ENCODE data around the gene SPP1.

Gene SPP1

GRCh38 chr4:87971866-87972265, 3.6 kb upstream of the SPP1 start:
- Histone ChIP-seq H3K27ac (no peak overlapping the region), H3K4me2 (no peak overlapping the region), H3K27me3 (ENCODE audit: insufficient read depth, low read depth) (no peaks in the 10 kb centered on the region), H3K79me2 (ENCODE audit: insufficient read depth, low read depth) (no peaks in the 10 kb centered on the region), H4K20me1 (ENCODE audit: insufficient read depth) (no peaks in the 10 kb centered on the region), H3K36me3 (ENCODE audit: insufficient read depth) (no peaks in the 10 kb centered on the region), H3K4me3 (IDR thresholded peaks at IDR 0.05; ENCODE audit: insufficient read depth, low read depth, low read length) (no peak overlapping the region), H3K4me1 (ENCODE audit: low read depth, poor library complexity, severe bottlenecking) (peaks cover 10% of the 10 kb centered on the region), H2AFZ (ENCODE audit: low read depth) (no peak overlapping the region), H3K9ac (no peak overlapping the region)
- TF ChIP-seq CTCF (conservative IDR thresholded peaks at IDR 0.05; ENCODE audit: low read depth, low read length), result no peak

- H3K4me1 ChIP-seq (ENCODE audit: low read depth, poor library complexity, severe bottlenecking), result peaks cover 10% of the 10 kb centered on the region
- peak; percentile 93 for TF ChIP-seq CTCF (conservative IDR thresholded peaks at IDR 0.05; ENCODE audit: low read depth, low read length)
- no peak overlapping the region for H3K9ac ChIP-seq
- H3K79me2 ChIP-seq (ENCODE audit: insufficient read depth, low read depth), result no peaks in the 10 kb centered on the region
- no peaks in the 10 kb centered on the region for H3K36me3 ChIP-seq (ENCODE audit: insufficient read depth)
- H3K27ac ChIP-seq, result no peak overlapping the region
- H3K27me3 ChIP-seq (ENCODE audit: insufficient read depth, low read depth), result no peaks in the 10 kb centered on the region
- H4K20me1 ChIP-seq (ENCODE audit: insufficient read depth), result no peaks in the 10 kb centered on the region
- H3K4me3 ChIP-seq (IDR thresholded peaks at IDR 0.05; ENCODE audit: insufficient read depth, low read depth, low read length), result no peak overlapping the region
- H3K4me2 ChIP-seq, result no peak overlapping the region
- no peak overlapping the region for H2AFZ ChIP-seq (ENCODE audit: low read depth)
These were observed 2.0 kb upstream of the SPP1 start for GRCh38 chr4:87973283-87974169.

- Histone ChIP-seq H3K27me3 (ENCODE audit: insufficient read depth, low read depth) (no peaks in the 10 kb centered on the region), H3K36me3 (ENCODE audit: insufficient read depth) (no peaks in the 10 kb centered on the region), H3K79me2 (ENCODE audit: insufficient read depth, low read depth) (no peaks in the 10 kb centered on the region), H3K4me1 (ENCODE audit: low read depth, poor library complexity, severe bottlenecking) (peaks cover 10% of the 10 kb centered on the region), H4K20me1 (ENCODE audit: insufficient read depth) (no peaks in the 10 kb centered on the region), H3K4me2 (no peak overlapping the region), H3K4me3 (IDR thresholded peaks at IDR 0.05; ENCODE audit: insufficient read depth, low read depth, low read length) (no peak overlapping the region), H2AFZ (ENCODE audit: low read depth) (0 out of 2 replicates have a peak overlapping the region, but pooled peaks have one; percentile 1), H3K9ac (no peak overlapping the region), H3K27ac (no peak overlapping the region)
- TF ChIP-seq CTCF (conservative IDR thresholded peaks at IDR 0.05; ENCODE audit: low read depth, low read length), result no peak
These were observed 555 bp upstream of the SPP1 start for GRCh38 chr4:87974856-87975462.

- Histone ChIP-seq H3K9ac (no peak overlapping the region), H3K4me2 (no peak overlapping the region), H2AFZ (ENCODE audit: low read depth) (no peak overlapping the region), H3K36me3 (ENCODE audit: insufficient read depth) (no peaks in the 10 kb centered on the region), H3K4me1 (ENCODE audit: low read depth, poor library complexity, severe bottlenecking) (peaks cover 10% of the 10 kb centered on the region), H3K27me3 (ENCODE audit: insufficient read depth, low read depth) (no peaks in the 10 kb centered on the region), H3K4me3 (IDR thresholded peaks at IDR 0.05; ENCODE audit: insufficient read depth, low read depth, low read length) (no peak overlapping the region), H4K20me1 (ENCODE audit: insufficient read depth) (no peaks in the 10 kb centered on the region), H3K27ac (no peak overlapping the region), H3K79me2 (ENCODE audit: insufficient read depth, low read depth) (no peaks in the 10 kb centered on the region)
- no peak for TF ChIP-seq CTCF (conservative IDR thresholded peaks at IDR 0.05; ENCODE audit: low read depth, low read length)
These were observed 2.2 kb downstream of the SPP1 start for GRCh38 chr4:87977521-87978278.
